ENCODE data around the gene ITGA7. TPM values are rescaled to one million over a fixed set of nuclear protein-coding genes. Genes with fewer than 3 reads are reported as not detected.

Gene ITGA7
- total and polyA plus RNA-seq, 2 of the 8 experiments (the other 6 are each of a cell fraction or from before 2014, with no cell fraction given), result 57.6 to 86.1 TPM

- Histone ChIP-seq H2BK20ac (ENCODE audit: low read length) (no peak overlapping the region), H4K91ac (replicated peaks; ENCODE audit: insufficient read length, low read length) (no peak overlapping the region), H3K4me1 (replicated peaks in 1 of 4; ENCODE audit: control insufficient read depth in 3 of 4, insufficient read depth in 4 of 4, low read length in 3 of 4) (peaks cover 0 to 2% (median 0%) of the 10 kb centered on the region in 4 experiments; a peak in 1 of 7 replicates), H3K4ac (replicated peaks; ENCODE audit: insufficient read length, low read depth, low read length) (no peak overlapping the region), H3K4me3 (ENCODE audit: extremely low read depth in 1 of 4, insufficient read depth in 2 of 4, low read depth in 3 of 4, low read length in 4 of 4) (no peak overlapping the region), H3K27ac (ENCODE audit: low read depth, low read length) (no peak overlapping the region), H3K79me2 (ENCODE audit: control insufficient read depth in 1 of 2, insufficient read depth in 2 of 2, low read length in 2 of 2) (no peaks in the 10 kb centered on the region), H2BK15ac (ENCODE audit: low read length) (no peak overlapping the region), H3K9ac (replicated peaks in 1 of 4; ENCODE audit: extremely low read depth in 1 of 4, low read depth in 3 of 4, low read length in 3 of 4) (no peak overlapping the region), H2AFZ (ENCODE audit: low read length) (no peak overlapping the region), H3K14ac (ENCODE audit: insufficient read length) (no peak overlapping the region), H3K27me3 (replicated peaks in 1 of 4; ENCODE audit: control insufficient read depth in 3 of 4, extremely low read depth in 1 of 4, insufficient read depth in 3 of 4, low read length in 3 of 4) (no peaks in the 10 kb centered on the region; a peak in 1 of 7 replicates), H4K20me1 (replicated peaks in 1 of 2; ENCODE audit: control insufficient read depth in 1 of 2, insufficient read depth in 2 of 2, low read length in 2 of 2) (no peaks in the 10 kb centered on the region), H3K23ac (ENCODE audit: insufficient read length) (no peak overlapping the region), H4K5ac (ENCODE audit: insufficient read length, low read depth, low read length) (no peak overlapping the region), H3K4me2 (ENCODE audit: insufficient read depth in 1 of 2, low read depth in 2 of 2, low read length in 2 of 2) (no peak overlapping the region), H2BK120ac (replicated peaks; ENCODE audit: low read depth, low read length) (no peak overlapping the region), H4K8ac (ENCODE audit: extremely low read depth, insufficient read depth, low read length) (no peak overlapping the region), H2BK5ac (ENCODE audit: low read depth, low read length) (no peak overlapping the region), H2AK5ac (ENCODE audit: low read depth, low read length) (no peak overlapping the region), H2BK12ac (ENCODE audit: low read depth, low read length) (no peak overlapping the region), H3K79me1 (ENCODE audit: low read depth, low read length) (no peaks in the 10 kb centered on the region), H3K23me2 (ENCODE audit: low read depth, low read length) (no peaks in the 10 kb centered on the region), H3K18ac (ENCODE audit: extremely low read depth, low read length) (no peak overlapping the region), H3K56ac (replicated peaks; ENCODE audit: insufficient read length, low read depth, low read length) (no peak overlapping the region), H3K9me3 (ENCODE audit: insufficient read depth in 2 of 2, low read depth in 1 of 2, low read length in 1 of 2) (peaks cover 8 to 14% of the 10 kb centered on the region in 2 experiments; a peak in 3 of 4 replicates), H3K36me3 (ENCODE audit: control insufficient read depth in 2 of 4, insufficient read depth in 4 of 4, low read length in 3 of 4) (no peaks in the 10 kb centered on the region; a peak in 1 of 8 replicates)
- ChIA-PET CTCF (ENCODE audit: partially characterized antibody) (no interaction called here), POLR2A (ENCODE audit: partially characterized antibody) (no interaction called here)
- FAIRE-seq (no peak), DNase-seq (ENCODE audit: low read depth in 1 of 2, low spot score in 2 of 2) (no peak)
- WGBS, 2 experiments (ENCODE audit: extremely low coverage in 1 of 2, insufficient coverage in 1 of 2, insufficient read length in 1 of 2, insufficient replicate concordance in 2 of 2, low coverage in 1 of 2, low lambda C conversion rate in 2 of 2, missing lambda C conversion rate in 1 of 2), result 92% methylated on average over 3 of the region's 3 CpGs; no CpG with 5 or more reads in 1 of the 2 experiments
- TF ChIP-seq CTCF (IDR thresholded peaks at IDR 0.05; ENCODE audit: control extremely low read depth in 1 of 3, insufficient read depth in 1 of 3, low read depth in 1 of 3, low read length in 3 of 3) (no peak), SP1 (IDR thresholded peaks at IDR 0.05; ENCODE audit: low read depth, low read length) (no peak)
These were observed 55.4 kb downstream of the ITGA7 start for GRCh38 chr12:55652352-55652751.
